Osteocyte (in vitro differentiated cells): ENCODE data around the gene NTN1. TPM values are rescaled to one million over a fixed set of nuclear protein-coding genes. Genes with fewer than 3 reads are reported as not detected.

Experiments used
- DNase-seq: peaks from one replicate; pipeline ENCODE4 v3.0.0; 2021; ENCODE audit warnings: mixed read lengths; ENCODE audit not compliant: unreplicated experiment; ENCODE audit errors: extremely low spot score
- H3K27ac Mint-ChIP-seq: one replicate; pipeline ENCODE4 v1.8.0; 2021; ENCODE audit warnings: mild to moderate bottlenecking, mixed read lengths; ENCODE audit not compliant: unreplicated experiment
- H3K27me3 Mint-ChIP-seq: one replicate; pipeline ENCODE4 v1.8.0; 2021; ENCODE audit warnings: mixed read lengths; ENCODE audit not compliant: unreplicated experiment
- H3K36me3 Mint-ChIP-seq: one replicate; pipeline ENCODE4 v1.8.0; 2021; ENCODE audit warnings: mixed read lengths; ENCODE audit not compliant: unreplicated experiment
- H3K4me1 Mint-ChIP-seq: one replicate; pipeline ENCODE4 v1.8.0; 2021; ENCODE audit warnings: mixed read lengths; ENCODE audit not compliant: unreplicated experiment
- H3K4me3 Mint-ChIP-seq: one replicate; pipeline ENCODE4 v1.8.0; 2021; ENCODE audit warnings: mild to moderate bottlenecking, moderate library complexity, mixed read lengths; ENCODE audit not compliant: unreplicated experiment
- H3K9me3 Mint-ChIP-seq: one replicate; pipeline ENCODE4 v1.8.0; 2021; ENCODE audit warnings: mixed read lengths; ENCODE audit not compliant: unreplicated experiment
- total RNA-seq: library from RNA; stranded (reverse); gene quantifications from 2 replicates; pipeline ENCODE4 v1.2.1, GENCODE V29; 2021
- TF ChIP-seq, protein P1 (sequence below): fragments of 200-600 bp; sonication (generic); IDR thresholded peaks from 2 replicates; pipeline ENCODE4 v1.5.0; 2021; ENCODE audit warnings: antibody characterized with exemption, mild to moderate bottlenecking, moderate library complexity

The NTN1 gene
- total RNA-seq, 1 donor from 2014 or later, result 21.4 TPM

DNA sequence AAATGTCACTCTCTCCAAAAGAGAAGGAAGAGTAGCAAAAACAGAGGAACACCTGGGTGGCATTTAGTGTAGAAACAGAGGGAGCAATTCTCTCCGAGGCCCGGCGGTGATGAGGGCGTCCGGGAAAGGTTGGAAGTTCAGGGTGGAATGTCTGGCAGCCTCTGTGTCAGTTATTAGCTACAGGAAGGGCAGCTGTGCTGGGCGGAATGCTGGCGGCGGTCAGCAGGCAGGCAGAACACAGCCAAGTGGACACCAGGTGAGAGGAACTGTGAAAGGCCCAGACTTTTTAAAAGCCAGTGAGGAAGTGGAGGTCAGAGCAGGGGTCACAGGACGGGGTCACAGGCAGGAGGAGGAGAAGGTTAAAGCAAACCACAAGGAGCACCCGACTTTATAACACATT is 238.1 kb downstream of the NTN1 start:
- DNase-seq, result no peak
- Mint-ChIP-seq H3K27me3 (no peaks in the 10 kb centered on the region), H3K4me1 (peaks cover 35% of the 10 kb centered on the region), H3K9me3 (no peaks in the 10 kb centered on the region), H3K27ac (peak overlapping the region; percentile 68), H3K4me3 (no peak overlapping the region), H3K36me3 (peaks cover 3% of the 10 kb centered on the region)
- TF ChIP-seq, protein P1, sequence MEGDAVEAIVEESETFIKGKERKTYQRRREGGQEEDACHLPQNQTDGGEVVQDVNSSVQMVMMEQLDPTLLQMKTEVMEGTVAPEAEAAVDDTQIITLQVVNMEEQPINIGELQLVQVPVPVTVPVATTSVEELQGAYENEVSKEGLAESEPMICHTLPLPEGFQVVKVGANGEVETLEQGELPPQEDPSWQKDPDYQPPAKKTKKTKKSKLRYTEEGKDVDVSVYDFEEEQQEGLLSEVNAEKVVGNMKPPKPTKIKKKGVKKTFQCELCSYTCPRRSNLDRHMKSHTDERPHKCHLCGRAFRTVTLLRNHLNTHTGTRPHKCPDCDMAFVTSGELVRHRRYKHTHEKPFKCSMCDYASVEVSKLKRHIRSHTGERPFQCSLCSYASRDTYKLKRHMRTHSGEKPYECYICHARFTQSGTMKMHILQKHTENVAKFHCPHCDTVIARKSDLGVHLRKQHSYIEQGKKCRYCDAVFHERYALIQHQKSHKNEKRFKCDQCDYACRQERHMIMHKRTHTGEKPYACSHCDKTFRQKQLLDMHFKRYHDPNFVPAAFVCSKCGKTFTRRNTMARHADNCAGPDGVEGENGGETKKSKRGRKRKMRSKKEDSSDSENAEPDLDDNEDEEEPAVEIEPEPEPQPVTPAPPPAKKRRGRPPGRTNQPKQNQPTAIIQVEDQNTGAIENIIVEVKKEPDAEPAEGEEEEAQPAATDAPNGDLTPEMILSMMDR, result no peak

DNA sequence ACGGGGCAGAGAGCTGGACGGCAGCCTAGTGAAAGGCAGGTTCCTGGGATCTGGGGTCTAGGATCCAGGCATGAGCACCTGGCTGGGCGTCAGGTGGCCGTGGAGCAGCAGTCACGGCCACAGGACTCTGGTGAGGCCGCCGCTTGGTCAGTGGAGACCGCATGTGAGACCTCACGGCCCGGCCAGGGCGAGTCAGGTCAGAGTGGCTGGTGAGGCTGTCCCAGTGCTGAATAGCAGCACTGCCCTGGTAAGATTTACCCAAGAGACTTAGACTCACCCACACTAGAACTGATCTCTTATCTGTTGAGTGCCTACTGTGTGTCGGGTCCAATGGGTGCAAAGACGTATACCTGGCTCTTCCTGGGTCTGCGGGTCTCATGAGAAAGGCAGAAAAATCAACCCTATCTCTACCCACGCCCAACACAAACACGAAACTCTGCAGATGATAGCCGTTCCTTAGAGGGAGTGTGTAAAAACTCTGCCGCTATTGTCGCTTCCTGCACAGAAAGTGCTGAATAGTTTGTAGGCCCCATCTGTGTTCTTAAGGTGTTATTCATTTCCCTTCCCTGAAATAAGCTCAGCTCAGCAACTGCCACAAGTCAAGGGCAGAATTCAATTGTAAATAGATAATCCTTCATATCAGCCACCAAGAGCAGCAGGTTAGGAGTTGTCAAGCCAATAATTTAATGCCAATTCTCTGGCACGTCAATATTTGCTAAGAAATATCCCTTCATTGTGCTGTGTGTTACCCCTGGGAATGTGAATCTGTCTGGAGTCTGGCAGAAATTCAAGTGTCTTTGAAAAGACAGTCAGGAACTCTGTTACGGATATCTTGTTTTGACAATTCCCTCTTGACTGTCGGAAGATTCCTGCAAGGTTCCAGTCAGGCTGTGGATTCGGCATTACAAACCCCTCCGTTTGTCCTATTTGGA is 240.0 kb downstream of the NTN1 start:
- Mint-ChIP-seq H3K4me1 (peaks cover 31% of the 10 kb centered on the region), H3K27me3 (no peaks in the 10 kb centered on the region), H3K27ac (no peak overlapping the region), H3K4me3 (no peak overlapping the region), H3K36me3 (peaks cover 3% of the 10 kb centered on the region), H3K9me3 (no peaks in the 10 kb centered on the region)
- TF ChIP-seq, protein P1, result no peak
- no peak for DNase-seq

DNA sequence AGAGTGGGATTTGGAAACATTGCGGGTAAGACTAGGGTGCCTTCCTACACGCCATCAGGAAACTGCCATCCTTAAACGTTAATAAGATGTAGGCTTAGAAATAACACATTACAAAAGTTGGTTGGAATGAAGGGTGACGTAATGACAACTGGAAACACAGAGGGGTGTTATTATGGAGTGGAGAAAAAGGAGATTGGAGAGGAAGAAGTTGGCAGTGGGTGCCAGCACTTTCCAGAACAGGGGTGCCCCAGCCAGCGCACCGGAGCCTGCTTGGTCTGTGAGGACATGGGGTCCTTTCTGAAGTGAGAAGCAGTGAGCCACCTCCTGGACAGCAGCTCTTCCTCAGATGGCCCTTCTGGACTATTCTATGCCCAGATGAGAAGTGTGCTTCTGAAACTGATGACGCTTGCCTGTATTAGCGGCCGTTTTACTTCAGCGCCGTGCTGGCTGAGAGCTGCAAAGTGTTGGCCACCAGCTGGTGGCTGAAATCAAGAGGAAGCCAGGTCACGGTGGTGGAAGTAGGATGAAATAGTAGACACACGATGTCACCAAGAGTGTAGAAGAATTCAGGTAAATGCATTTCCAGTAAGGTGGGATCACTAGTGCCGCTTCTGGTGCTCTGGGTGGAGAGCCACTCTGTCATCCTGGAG is 244.8 kb downstream of the NTN1 start:
- TF ChIP-seq, protein P1, result no peak
- DNase-seq, result no peak
- no peak overlapping the region for H3K4me3 Mint-ChIP-seq
- H3K27me3 Mint-ChIP-seq, result no peaks in the 10 kb centered on the region
- H3K27ac Mint-ChIP-seq, result no peak overlapping the region
- H3K4me1 Mint-ChIP-seq, result no peaks in the 10 kb centered on the region
- H3K36me3 Mint-ChIP-seq, result peaks cover 6% of the 10 kb centered on the region
- no peaks in the 10 kb centered on the region for H3K9me3 Mint-ChIP-seq

DNA sequence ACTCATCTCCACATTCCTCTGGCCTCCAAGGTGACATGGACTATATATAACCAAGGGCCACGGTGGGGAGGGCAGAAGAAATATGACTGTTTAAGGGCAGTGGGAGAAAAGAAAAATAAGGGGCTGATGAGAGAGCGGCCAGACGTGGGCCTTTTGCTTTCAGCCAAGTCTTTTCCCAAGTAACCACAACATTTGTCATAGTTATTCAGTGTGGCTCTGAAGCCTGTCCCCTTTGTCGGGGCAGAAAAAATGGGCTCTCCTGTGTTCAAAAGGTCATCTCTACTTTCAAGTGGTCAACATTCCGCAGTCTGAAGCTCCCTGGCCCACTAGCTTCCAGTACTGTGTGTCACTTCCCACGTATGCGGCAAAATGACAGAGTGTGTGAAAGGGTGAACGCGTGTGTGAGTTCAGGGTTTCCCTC is 245.4 kb downstream of the NTN1 start:
- TF ChIP-seq, protein P1, result no peak
- DNase-seq, result no peak
- Mint-ChIP-seq H3K27me3 (no peaks in the 10 kb centered on the region), H3K9me3 (no peaks in the 10 kb centered on the region), H3K4me1 (no peaks in the 10 kb centered on the region), H3K27ac (no peak overlapping the region), H3K36me3 (peaks cover 6% of the 10 kb centered on the region), H3K4me3 (no peak overlapping the region)

DNA sequence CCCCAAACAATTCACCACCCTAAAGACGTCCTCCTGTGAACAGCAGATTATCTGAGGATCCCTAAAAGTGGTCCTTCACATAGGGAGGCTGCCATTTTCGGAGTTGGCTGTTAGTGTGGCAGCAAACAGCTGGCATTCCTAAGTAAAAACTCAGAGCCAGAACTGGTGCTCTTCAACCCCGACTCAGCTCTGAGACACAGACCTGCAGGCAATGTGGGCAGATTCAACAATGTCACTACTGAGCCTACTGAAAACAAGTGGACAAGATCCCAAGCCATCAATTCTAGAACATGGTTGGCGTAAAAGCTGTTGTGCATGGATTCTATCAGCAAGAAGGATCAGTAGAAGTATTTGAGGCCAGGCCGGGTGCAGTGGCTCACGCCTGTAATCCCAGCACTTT is 247.2 kb downstream of the NTN1 start:
- no peak for DNase-seq
- Mint-ChIP-seq H3K4me3 (no peak overlapping the region), H3K36me3 (peaks cover 6% of the 10 kb centered on the region), H3K27me3 (no peaks in the 10 kb centered on the region), H3K4me1 (peaks cover 9% of the 10 kb centered on the region), H3K27ac (no peak overlapping the region), H3K9me3 (no peaks in the 10 kb centered on the region)
- TF ChIP-seq, protein P1, result no peak
